BE2C (cell line): ENCODE results near the gene PLCB2.

Experiments used
- DNase-seq: peaks from one replicate; pipeline ENCODE4 v3.0.0-alpha.2; 2020
- H3K27me3 ChIP-seq: fragments of 250-450 bp; sonication (Bioruptor Pico); 2 replicates; pipeline ENCODE4 v1.5.1; 2020; ENCODE audit warnings: mild to moderate bottlenecking
- H3K36me3 ChIP-seq: fragments of 250-450 bp; sonication (Bioruptor Pico); 2 replicates; pipeline ENCODE4 v1.5.1; 2020; ENCODE audit warnings: mild to moderate bottlenecking
- H3K4me1 ChIP-seq: fragments of 250-450 bp; sonication (Bioruptor Pico); 2 replicates; pipeline ENCODE4 v1.5.1; 2020
- H3K4me3 ChIP-seq: 2 replicates; pipeline ENCODE4 v1.5.1; 2011; ENCODE audit warnings: low read depth, low read length
- H3K9me3 ChIP-seq: fragments of 250-450 bp; sonication (Bioruptor Pico); 2 replicates; pipeline ENCODE4 v1.5.1; 2020
- TF ChIP-seq, protein P1 (sequence below): IDR thresholded peaks from 2 replicates; pipeline ENCODE4 v1.5.1; 2012; ENCODE audit warnings: mild to moderate bottlenecking, low read depth, low read length

Gene PLCB2

DNA sequence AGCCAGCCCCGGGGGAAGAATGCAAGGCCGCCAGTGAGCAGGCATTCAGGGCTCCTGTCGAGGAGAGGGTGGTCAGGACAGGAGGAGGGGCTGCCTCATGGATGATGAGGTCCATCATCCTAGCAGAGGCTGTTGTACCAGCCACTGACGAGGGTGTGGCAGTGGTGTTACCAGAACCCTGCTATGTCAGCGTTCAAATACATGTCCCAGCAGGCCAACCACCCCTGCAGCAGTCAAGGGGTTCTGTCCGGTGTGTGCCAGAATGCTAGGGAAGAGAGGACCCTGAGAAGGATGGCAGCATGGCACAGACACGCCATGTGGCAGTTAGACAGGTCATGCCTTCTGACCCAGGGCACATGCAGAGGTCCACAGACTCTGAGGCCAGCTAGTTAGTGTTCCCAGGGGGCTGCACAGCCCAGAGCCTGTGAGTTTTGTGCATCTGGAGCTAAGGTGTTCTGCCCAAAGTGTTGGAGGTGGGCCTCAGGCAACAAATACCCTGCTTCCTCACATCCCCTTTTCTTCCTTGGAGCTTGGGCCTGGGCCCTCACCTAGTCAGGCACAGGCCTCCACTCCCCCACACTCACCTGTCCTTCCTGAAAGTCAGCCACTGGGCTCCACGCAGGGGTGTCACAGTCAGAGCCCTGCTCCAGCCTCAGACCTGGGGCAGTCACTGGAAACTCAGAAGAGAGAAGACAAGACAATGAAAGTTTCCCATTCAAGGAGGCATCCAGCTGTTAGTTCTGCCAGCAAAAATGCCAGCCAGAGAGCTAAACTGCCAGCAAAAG, 61.0 kb downstream of the PLCB2 start:
- Histone ChIP-seq H3K4me1 (peaks cover 10% of the 10 kb centered on the region), H3K36me3 (no peaks in the 10 kb centered on the region)

DNA sequence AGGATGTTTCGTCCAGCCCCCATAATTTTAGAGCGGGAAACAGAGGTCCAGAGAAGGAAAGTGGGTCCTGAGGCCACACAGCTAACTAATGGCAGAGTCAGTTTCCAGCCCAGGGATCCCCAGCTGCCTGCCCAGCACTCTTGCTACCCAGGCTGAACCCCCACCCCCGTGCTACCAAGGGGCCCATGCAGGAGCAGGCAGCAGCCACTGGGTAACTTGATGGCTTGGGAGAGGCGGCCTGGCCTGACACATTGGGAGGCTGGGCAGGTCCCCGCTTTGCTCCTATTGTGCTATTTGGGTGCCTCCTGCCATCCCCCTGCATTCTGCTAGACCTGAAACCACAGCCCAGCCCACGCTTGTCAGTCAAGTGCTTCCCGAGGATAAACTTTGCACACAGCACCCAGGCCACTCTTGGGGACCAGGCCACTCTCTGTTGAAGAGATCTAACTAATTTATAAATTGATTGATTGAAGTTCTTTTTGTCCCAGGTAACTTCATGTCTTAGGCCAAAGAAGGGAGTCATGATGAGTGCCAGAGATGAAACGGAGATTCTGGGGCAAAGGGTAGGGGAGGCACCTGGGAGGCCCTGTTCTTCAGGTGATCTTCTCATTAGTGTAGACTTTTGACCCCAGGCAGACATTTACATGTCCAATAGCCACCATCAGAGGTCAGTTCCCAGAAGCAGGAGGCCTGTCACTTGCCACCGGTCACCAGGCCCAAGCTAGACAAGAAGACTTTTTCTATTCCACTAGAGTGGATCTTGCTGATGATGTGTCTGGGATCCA, 61.9 kb downstream of the PLCB2 start:
- H3K9me3 ChIP-seq = no peaks in the 10 kb centered on the region

More for the DNA sequence above, 61.0 kb downstream of the PLCB2 start:
- no peak for DNase-seq
- H3K4me3 ChIP-seq = no peak overlapping the region
- no peaks in the 10 kb centered on the region for H3K9me3 ChIP-seq
- no peaks in the 10 kb centered on the region for H3K27me3 ChIP-seq
- TF ChIP-seq, protein P1, sequence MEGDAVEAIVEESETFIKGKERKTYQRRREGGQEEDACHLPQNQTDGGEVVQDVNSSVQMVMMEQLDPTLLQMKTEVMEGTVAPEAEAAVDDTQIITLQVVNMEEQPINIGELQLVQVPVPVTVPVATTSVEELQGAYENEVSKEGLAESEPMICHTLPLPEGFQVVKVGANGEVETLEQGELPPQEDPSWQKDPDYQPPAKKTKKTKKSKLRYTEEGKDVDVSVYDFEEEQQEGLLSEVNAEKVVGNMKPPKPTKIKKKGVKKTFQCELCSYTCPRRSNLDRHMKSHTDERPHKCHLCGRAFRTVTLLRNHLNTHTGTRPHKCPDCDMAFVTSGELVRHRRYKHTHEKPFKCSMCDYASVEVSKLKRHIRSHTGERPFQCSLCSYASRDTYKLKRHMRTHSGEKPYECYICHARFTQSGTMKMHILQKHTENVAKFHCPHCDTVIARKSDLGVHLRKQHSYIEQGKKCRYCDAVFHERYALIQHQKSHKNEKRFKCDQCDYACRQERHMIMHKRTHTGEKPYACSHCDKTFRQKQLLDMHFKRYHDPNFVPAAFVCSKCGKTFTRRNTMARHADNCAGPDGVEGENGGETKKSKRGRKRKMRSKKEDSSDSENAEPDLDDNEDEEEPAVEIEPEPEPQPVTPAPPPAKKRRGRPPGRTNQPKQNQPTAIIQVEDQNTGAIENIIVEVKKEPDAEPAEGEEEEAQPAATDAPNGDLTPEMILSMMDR = no peak

DNA sequence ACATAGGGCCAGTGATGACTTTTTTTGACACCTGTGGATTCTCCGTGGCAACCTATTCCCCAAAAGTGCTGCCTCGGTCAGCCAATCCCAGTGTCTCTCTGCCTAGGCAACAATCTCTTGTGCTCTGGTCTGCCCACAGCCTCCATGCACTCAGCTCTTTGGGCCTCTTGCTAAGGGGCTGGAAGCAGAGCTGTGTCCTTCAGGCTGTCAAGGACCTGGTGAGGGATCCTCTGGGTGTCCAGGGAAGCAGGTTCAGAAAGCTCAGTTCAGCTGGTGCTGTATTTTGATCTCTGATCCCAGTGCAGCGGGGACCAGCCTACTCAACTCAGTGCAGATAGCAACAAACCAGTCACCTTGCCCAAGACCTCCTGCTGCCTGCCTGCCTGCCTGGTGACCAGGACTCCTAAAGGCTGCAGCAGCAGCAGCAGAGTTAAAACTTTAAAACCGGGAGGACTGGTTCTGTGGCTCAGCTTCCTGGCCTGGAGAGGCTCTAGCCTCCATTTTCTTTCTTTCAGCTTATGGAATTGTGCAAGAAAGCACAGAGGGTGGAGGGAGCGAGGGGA, 62.7 kb downstream of the PLCB2 start:
- Histone ChIP-seq H3K4me1 (peaks cover 10% of the 10 kb centered on the region), H3K27me3 (no peaks in the 10 kb centered on the region)

More for the DNA sequence above, 61.9 kb downstream of the PLCB2 start:
- peaks cover 10% of the 10 kb centered on the region for H3K4me1 ChIP-seq
- H3K36me3 ChIP-seq = no peaks in the 10 kb centered on the region
- H3K4me3 ChIP-seq = no peak overlapping the region
- DNase-seq = no peak
- no peaks in the 10 kb centered on the region for H3K27me3 ChIP-seq
- TF ChIP-seq, protein P1 = no peak

DNA sequence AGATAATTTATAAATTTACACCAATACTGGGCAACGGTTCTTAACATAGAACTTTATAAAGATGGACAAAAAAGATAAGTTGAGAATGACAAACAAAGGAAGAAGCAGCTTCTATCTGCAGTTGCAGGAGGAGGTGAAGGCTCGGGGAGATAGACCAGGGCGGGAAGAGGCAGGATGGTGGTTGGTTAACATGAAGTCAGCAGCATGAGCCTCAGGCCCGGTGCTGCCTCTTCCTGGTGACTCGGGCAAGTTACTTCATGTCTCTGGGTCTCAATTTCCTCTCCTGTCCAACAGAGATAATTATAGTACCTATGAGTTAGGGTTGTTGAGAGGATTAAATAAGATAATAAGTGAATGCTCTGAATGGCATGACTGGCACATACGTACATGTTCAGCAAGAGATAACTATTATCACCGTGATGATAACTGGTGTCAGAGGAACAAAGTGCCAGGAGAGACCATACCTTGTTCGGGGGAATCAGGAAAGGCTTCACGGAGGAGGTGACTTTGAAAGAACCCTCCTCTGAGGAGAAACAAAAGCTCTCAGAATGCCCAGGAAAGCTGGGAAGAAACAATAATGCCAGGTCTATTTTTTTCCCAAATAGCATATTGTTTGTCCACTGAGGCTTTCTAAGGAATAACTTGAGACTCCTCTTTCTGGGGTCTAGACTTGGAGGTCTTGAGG, 64.5 kb downstream of the PLCB2 start:
- Histone ChIP-seq H3K27me3 (no peaks in the 10 kb centered on the region), H3K9me3 (no peaks in the 10 kb centered on the region), H3K4me1 (no peaks in the 10 kb centered on the region; the same call in 1 of the 2 replicates), H3K4me3 (no peak overlapping the region), H3K36me3 (no peaks in the 10 kb centered on the region)
- no peak for DNase-seq
- TF ChIP-seq, protein P1 = no peak

More for the DNA sequence above, 62.7 kb downstream of the PLCB2 start:
- DNase-seq = no peak
- no peaks in the 10 kb centered on the region for H3K36me3 ChIP-seq
- H3K9me3 ChIP-seq = no peaks in the 10 kb centered on the region
- H3K4me3 ChIP-seq = no peak overlapping the region
- TF ChIP-seq, protein P1 = no peak

DNA sequence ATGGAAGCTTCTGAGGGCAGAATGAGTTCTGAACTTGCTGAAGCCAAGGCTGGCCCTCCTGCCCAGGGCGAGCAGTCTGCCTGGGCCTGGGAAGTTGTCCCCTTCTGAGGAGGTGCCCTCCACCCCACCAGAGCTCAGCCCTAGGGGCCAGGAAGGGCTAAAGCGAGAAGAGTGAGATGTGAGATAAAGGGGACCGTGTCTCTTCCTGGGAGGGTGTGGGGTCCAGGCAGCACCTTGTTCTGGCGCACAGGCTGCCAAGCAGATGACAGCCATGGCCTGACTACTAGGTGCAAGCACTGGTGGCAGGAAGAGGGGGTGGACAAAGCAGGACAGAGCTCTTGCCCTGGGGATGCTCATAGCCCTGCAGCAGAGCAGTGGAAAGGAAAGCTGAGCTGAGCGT, 65.1 kb downstream of the PLCB2 start:
- TF ChIP-seq, protein P1 = no peak
- H3K4me1 ChIP-seq = no peaks in the 10 kb centered on the region; the same call in 1 of the 2 replicates

More for the DNA sequence above, 65.1 kb downstream of the PLCB2 start:
- H3K27me3 ChIP-seq = no peaks in the 10 kb centered on the region
- no peaks in the 10 kb centered on the region for H3K36me3 ChIP-seq
- no peak overlapping the region for H3K4me3 ChIP-seq
- DNase-seq = no peak
- H3K9me3 ChIP-seq = no peaks in the 10 kb centered on the region
